ENCODE results near the gene ZNF682.

DNA sequence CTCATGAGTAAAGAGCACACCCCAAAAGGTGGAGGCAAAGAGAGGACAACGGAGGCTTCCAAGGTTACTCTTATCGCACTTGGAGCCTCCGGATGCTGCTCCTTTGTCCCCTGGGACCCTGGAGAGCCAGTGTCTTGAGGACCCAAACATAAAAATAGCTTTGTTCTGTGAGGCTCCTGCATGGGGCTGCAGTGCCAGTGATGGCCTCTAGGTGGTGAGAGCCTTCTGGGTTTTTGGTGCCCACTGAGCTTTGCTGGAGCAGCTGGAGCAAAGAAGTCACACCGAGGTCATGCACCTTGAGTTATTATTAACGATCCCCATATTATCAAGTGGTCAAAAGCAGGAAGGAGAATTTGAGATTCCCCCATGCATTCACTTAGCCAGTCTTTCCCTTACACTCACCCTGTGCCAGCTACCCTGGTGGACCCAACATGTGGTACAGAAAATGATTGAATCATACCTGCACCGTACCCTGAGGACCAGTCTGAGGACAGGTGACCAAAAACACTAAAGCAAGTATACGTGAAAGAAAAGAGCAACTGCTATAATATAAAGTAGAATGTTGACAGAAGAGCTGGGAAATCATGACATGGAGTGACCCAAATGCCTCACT is 41.5 kb downstream of the ZNF682 start:
- TF ChIP-seq, protein P1, sequence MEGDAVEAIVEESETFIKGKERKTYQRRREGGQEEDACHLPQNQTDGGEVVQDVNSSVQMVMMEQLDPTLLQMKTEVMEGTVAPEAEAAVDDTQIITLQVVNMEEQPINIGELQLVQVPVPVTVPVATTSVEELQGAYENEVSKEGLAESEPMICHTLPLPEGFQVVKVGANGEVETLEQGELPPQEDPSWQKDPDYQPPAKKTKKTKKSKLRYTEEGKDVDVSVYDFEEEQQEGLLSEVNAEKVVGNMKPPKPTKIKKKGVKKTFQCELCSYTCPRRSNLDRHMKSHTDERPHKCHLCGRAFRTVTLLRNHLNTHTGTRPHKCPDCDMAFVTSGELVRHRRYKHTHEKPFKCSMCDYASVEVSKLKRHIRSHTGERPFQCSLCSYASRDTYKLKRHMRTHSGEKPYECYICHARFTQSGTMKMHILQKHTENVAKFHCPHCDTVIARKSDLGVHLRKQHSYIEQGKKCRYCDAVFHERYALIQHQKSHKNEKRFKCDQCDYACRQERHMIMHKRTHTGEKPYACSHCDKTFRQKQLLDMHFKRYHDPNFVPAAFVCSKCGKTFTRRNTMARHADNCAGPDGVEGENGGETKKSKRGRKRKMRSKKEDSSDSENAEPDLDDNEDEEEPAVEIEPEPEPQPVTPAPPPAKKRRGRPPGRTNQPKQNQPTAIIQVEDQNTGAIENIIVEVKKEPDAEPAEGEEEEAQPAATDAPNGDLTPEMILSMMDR (IDR thresholded peaks at IDR 0.05): peak; percentile 74
- no peak for TF ChIP-seq ZFX (IDR thresholded peaks at IDR 0.05; ENCODE audit: borderline replicate concordance)

All from 22Rv1 (cell line).